Esophagus squamous epithelium (tissue), 5 donors: ENCODE measurements around the gene RANBP3. TPM values are rescaled to one million over a fixed set of nuclear protein-coding genes. Genes with fewer than 3 reads are reported as not detected.
"Not testable (repeated sequence)": the region's sequence is repeated elsewhere in the genome, so short reads cannot be mapped to it uniquely, and the experiment has no call there.

ENCODE experiments used
- DNase-seq: peaks from one replicate; lab custom pipeline; 2025; lab: John Stamatoyannopoulos, UW
- H3K27ac ChIP-seq, 4 donors: fragments of 200-600 bp; sonication (generic); one replicate each; pipeline ENCODE4 v1.5.1; 2016 to 2019; ENCODE audit warnings: mild to moderate bottlenecking in 1 of 4
- H3K27me3 ChIP-seq, 4 donors: fragments of 200-600 bp; sonication (generic); 1 replicate in 3 of 4; 2 replicates in 1 of 4; pipeline versions ENCODE4 v1.5.1 to v1.6.0; 2017 to 2021; ENCODE audit warnings: antibody characterized with exemption in 1 of 4
- H3K36me3 ChIP-seq, 3 donors: fragments of 200-600 bp; sonication (generic); one replicate each; pipeline ENCODE4 v1.5.1; 2016 to 2019
- H3K4me1 ChIP-seq, 3 donors: fragments of 200-600 bp; sonication (generic); one replicate each; pipeline ENCODE4 v1.5.1; 2017 to 2019
- H3K4me3 ChIP-seq, 4 donors: fragments of 200-600 bp; sonication (generic); 1 replicate in 3 of 4; 2 replicates in 1 of 4; pipeline ENCODE4 v1.5.1; 2016 to 2019; ENCODE audit warnings: mild to moderate bottlenecking in 2 of 4, moderate library complexity in 1 of 4
- H3K9me3 ChIP-seq, 3 donors: fragments of 200-600 bp; sonication (generic); one replicate each; pipeline ENCODE4 v1.5.1; 2016 to 2019
- POLR2A ChIP-seq, 4 donors: fragments of 450-650 bp; IDR thresholded peaks; one replicate each; pipeline ENCODE4 v1.6.1; 2017; ENCODE audit warnings: antibody characterized with exemption in 4 of 4, mild to moderate bottlenecking in 4 of 4, moderate library complexity in 3 of 4
- WGBS, 2 donors: methylation state at CpG; one replicate each; pipeline ENCODE4 v1.1.5; 2018; 5-methylcytosine and 5-hydroxymethylcytosine counted together
- intact Hi-C: fragments of 100-400 bp; cut with DNase I; formaldehyde crosslinking; loops from one replicate; pipeline ENCODE4 v1.15.0; 2022
- total RNA-seq, 4 donors: library from RNA; depleted of rRNA; stranded (reverse); fragments of >200 nt; gene quantifications; one replicate each; pipeline ENCODE4 v1.1.0, GENCODE V29; 2016
- TF ChIP-seq, protein P1 (sequence below), 6 experiments: fragments of 450-650 bp in 4 of 6; fragments of 200-600 bp in 2 of 6; sonication (generic) in 2 of 6; IDR thresholded peaks; one replicate each; pipeline ENCODE4 v1.5.1; 2016 to 2019; ENCODE audit warnings: antibody characterized with exemption in 6 of 6, mild to moderate bottlenecking in 4 of 6, moderate library complexity in 4 of 6
- donor health status: DM: yes; HTN: yes; CAD: no.

The RANBP3 gene
- total RNA-seq, 4 donors from 2014 or later = 38.0 to 77.8 (median 39.6) TPM

DNA sequence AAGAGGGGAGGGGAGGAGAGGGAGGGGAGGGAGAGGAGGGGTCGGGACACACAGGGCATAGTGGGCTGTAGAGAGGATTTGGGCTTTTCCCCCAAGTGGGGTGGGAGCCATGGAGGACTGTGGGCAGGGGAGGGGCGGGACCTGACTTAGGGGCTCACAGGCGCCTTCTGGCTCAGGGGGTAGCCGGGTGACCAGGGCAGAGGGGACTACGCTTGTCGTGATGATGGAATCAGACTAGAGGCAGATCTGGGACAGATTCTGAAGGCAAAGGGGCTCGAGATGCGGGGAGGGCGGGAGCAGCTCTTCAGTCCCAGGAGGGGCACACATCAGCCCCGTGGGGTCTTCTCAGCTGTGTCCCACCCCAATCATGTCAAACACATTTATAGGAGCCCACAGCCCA lies 87.8 kb downstream of the RANBP3 start:
- Histone ChIP-seq H3K9me3 (no peaks in the 10 kb centered on the region), H3K27me3 (peaks cover 0 to 35% (median 0%) of the 10 kb centered on the region in 4 donors), H3K4me3 (no peak overlapping the region), H3K36me3 (peaks cover 0 to 11% (median 0%) of the 10 kb centered on the region in 3 donors), H3K27ac (no peak overlapping the region), H3K4me1 (peaks cover 10 to 46% (median 13%) of the 10 kb centered on the region in 3 donors)
- 49 to 50% methylated on average over 9 to 10 of the region's 10 CpGs for WGBS, 2 donors
- TF ChIP-seq POLR2A (IDR thresholded peaks at IDR 0.05) = no peak
- TF ChIP-seq, protein P1, sequence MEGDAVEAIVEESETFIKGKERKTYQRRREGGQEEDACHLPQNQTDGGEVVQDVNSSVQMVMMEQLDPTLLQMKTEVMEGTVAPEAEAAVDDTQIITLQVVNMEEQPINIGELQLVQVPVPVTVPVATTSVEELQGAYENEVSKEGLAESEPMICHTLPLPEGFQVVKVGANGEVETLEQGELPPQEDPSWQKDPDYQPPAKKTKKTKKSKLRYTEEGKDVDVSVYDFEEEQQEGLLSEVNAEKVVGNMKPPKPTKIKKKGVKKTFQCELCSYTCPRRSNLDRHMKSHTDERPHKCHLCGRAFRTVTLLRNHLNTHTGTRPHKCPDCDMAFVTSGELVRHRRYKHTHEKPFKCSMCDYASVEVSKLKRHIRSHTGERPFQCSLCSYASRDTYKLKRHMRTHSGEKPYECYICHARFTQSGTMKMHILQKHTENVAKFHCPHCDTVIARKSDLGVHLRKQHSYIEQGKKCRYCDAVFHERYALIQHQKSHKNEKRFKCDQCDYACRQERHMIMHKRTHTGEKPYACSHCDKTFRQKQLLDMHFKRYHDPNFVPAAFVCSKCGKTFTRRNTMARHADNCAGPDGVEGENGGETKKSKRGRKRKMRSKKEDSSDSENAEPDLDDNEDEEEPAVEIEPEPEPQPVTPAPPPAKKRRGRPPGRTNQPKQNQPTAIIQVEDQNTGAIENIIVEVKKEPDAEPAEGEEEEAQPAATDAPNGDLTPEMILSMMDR (IDR thresholded peaks at IDR 0.05) = no peak
- DNase-seq = no peak
- intact Hi-C loops = no loop called here

DNA sequence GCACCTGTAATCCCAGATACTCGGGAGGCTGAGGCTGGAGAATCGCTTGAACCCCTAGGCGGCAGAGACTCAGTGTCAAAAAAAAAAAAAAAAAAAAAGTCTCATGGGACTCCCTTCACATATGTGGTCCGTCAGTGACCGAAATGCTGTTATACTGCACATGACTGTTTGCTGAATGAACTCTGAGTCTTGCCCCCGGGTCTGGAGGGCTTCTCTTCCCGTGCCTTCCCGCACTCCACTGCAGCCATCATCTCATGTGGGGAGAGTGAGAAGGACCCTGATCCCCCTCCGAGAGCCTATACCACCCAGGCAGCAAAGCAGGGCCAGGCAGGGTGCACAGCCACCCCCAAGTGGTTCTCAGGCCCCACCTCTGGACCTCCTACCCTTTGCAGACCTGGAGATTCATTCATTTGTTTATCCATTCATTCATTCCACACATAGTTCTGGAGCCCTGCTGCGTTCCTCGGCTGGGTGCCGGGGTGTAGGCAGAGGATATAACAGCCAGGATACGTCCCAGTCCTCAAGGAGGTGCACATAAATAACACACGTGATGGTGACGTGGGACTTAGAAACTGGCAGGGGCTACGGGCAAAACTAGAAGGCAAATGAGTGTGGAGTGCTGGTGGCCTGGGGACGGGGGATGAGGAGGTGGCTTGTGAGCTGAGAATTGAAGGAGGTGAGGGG lies 88.5 kb downstream of the RANBP3 start:
- intact Hi-C loops = no loop called here
- H3K27ac ChIP-seq = no peak overlapping the region
- WGBS, 2 donors = 50 to 51% methylated on average over 14 to 16 of the region's 17 CpGs

DNA sequence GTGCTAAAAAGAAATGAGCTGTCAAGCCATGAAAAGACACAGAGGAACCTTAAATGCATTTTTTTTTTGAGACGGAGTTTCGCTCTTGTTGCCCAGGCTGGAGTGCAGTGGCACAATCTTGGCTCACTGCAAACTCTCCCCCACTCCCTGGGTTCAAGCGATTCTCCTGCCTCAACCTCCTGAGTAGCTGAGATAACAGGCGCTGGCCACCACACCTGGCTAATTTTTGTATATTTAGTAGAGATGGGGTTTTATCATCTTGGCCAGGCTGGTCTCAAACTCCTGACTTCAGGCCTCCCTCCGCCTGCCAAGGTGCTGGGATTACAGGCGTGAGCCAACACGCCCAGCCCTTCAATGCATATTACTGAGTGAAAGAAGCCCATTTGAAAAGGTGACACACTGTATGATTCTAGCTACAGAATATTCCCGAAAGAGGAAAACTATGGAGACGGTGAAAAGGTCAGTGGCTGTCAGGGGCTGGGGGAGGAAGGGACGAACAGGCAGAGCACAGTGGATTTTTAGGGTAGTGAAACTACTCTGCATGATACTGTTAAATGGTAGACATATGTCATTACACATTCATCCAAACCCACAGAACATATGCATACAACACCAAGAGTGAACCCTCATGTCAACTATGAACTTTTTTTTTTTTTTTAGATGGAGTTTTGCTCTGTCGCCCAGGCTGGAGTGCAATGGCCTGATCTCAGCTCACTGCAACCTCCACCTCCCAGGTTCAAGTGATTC lies 93.7 kb downstream of the RANBP3 start:
- 38 to 63% methylated on average over 10 to 11 of the region's 11 CpGs for WGBS, 2 donors
- intact Hi-C loops = not testable (repeated sequence)
- H3K4me1 ChIP-seq = peaks cover 4 to 49% (median 10%) of the 10 kb centered on the region in 3 donors

More for the DNA sequence above, 88.5 kb downstream of the RANBP3 start:
- H3K36me3 ChIP-seq = peaks cover 0 to 4% (median 0%) of the 10 kb centered on the region in 3 donors
- H3K9me3 ChIP-seq = no peaks in the 10 kb centered on the region
- TF ChIP-seq, protein P1 (IDR thresholded peaks at IDR 0.05) = no peak
- TF ChIP-seq POLR2A (IDR thresholded peaks at IDR 0.05) = no peak
- peaks cover 9 to 42% (median 10%) of the 10 kb centered on the region in 3 donors for H3K4me1 ChIP-seq
- peaks cover 0 to 35% (median 0%) of the 10 kb centered on the region in 4 donors for H3K27me3 ChIP-seq
- H3K4me3 ChIP-seq = no peak overlapping the region
- DNase-seq = no peak

GRCh38 chr19:5883157-5883873 lies 94.6 kb downstream of the RANBP3 start:
- Histone ChIP-seq H3K27me3 (peaks cover 0 to 47% (median 0%) of the 10 kb centered on the region in 4 donors), H3K4me1 (peaks cover 4 to 49% (median 10%) of the 10 kb centered on the region in 3 donors), H3K27ac (peak overlapping the region in 3 of 4 donors; percentile 28 to 73 (median 61))
- H3K9me3 ChIP-seq, DNase-seq, intact Hi-C loops, H3K36me3 ChIP-seq, H3K4me3 ChIP-seq: not testable (repeated sequence)
- WGBS, 2 donors = 57 to 58% methylated on average over 13 of the region's 13 CpGs

More for the DNA sequence above, 93.7 kb downstream of the RANBP3 start:
- H3K9me3 ChIP-seq, DNase-seq, H3K36me3 ChIP-seq, H3K4me3 ChIP-seq: not testable (repeated sequence)
- peak overlapping the region in 3 of 4 donors; percentile 28 to 73 (median 61) for H3K27ac ChIP-seq
- H3K27me3 ChIP-seq = peaks cover 0 to 38% (median 0%) of the 10 kb centered on the region in 4 donors

DNA sequence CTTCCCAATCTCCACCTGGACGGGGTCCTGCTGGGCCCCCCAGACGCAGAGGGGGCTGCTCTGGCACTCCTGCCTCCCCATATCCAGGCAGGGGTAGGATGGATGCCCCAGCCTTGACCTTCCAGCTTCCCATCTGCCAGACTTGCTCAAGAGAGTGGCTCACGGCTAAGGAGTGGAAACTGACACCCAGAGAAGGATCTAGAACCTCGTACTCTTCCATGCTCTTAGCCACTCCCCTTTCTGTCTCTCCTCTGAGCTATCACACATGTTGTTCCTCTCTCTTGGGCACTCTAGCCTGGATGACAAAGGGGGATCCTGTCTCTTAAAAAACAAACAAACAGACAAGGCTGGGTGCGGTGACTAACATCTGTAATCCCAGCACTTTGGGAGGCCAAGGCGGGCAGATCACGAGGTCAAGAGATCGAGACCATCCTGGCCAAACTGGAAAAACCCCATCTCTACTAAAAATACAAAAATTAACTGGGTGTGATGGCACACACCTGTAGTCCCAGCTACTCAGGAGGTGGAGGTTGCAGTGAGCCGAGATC lies 95.4 kb downstream of the RANBP3 start:
- Histone ChIP-seq H3K27ac (peak overlapping the region; percentile 45 to 86 (median 64)), H3K36me3 (no peaks in the 10 kb centered on the region), H3K4me3 (no peak overlapping the region), H3K27me3 (peaks cover 0 to 54% (median 0%) of the 10 kb centered on the region in 4 donors), H3K4me1 (peaks cover 4 to 49% (median 10%) of the 10 kb centered on the region in 3 donors), H3K9me3 (no peaks in the 10 kb centered on the region)
- no peak for TF ChIP-seq POLR2A (IDR thresholded peaks at IDR 0.05)
- TF ChIP-seq, protein P1 (IDR thresholded peaks at IDR 0.05) = no peak
- no peak for DNase-seq
- intact Hi-C loops = no loop called here
- 34 to 46% methylated on average over 5 to 7 of the region's 9 CpGs for WGBS, 2 donors
